Mucosa of stomach (tissue), 1 donor: Measurements from ENCODE around the gene MAD1L1.

Source experiments
- H3K27me3 ChIP-seq: one replicate; pipeline ENCODE4 v1.7.0; 2013; ENCODE audit warnings: mild to moderate bottlenecking, low read length; ENCODE audit not compliant: control insufficient read depth, insufficient read depth
- H3K36me3 ChIP-seq: one replicate; pipeline ENCODE4 v1.7.0; 2013; ENCODE audit warnings: low read length; ENCODE audit not compliant: control insufficient read depth, insufficient read depth
- H3K4me1 ChIP-seq: one replicate; pipeline ENCODE4 v1.7.0; 2013; ENCODE audit warnings: mild to moderate bottlenecking, low read length; ENCODE audit not compliant: control insufficient read depth, insufficient read depth
- H3K4me3 ChIP-seq: one replicate; pipeline ENCODE4 v1.7.0; 2013; ENCODE audit warnings: low read length
- H3K9ac ChIP-seq: one replicate; pipeline ENCODE4 v1.7.0; 2013; ENCODE audit warnings: mild to moderate bottlenecking, low read length, moderate library complexity
- H3K9me3 ChIP-seq: one replicate; pipeline ENCODE4 v1.7.0; 2013; ENCODE audit warnings: mild to moderate bottlenecking, low read length, moderate library complexity; ENCODE audit not compliant: control insufficient read depth
- donor health status: Pancreatic carcinoma.

MAD1L1 gene

DNA sequence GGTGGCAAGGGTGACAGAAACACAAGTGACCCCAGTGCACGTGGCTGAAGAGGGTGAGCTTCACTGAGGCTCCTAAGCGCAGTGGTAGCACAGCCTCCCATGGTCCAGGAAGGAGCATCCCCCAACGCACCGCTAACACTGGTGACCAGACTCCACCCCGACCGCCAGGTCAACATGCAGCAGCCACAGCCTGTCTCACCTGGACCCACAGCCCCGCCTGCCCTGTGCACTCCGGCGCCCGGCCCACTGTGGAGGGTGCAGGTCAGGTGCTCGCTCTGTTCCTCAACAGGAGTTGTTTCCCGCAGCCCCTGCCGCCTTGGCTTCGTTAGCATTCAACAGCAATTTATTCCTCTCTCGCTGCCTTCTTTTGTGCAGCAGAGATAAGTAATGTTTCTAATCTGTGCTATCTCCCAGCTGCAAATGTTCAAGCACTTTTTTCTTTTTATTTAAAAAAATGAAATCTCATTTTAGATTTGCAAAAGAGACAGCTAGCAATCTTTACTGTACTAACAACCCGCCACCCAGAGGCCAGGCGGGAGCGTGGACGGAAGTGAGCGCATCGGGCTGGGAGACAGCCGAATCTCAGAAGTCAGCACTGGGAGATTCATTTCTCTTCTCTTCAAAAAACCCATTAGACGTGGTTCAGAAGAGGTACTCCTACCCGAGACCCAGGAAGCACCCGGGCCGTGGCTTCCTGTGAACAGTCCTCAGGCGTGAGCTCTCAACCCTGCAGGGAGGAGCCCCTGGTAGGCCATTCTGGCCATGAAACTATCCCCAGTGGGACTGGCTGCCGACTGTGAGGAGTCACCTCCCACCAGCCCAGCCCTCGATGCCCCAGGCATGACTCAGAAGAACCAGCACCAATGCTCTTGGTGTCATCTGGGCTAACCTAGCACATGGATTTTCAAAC is 133.4 kb downstream of the MAD1L1 start:
- no peaks in the 10 kb centered on the region for H3K36me3 ChIP-seq
- no peaks in the 10 kb centered on the region for H3K4me1 ChIP-seq
- no peaks in the 10 kb centered on the region for H3K9me3 ChIP-seq

DNA sequence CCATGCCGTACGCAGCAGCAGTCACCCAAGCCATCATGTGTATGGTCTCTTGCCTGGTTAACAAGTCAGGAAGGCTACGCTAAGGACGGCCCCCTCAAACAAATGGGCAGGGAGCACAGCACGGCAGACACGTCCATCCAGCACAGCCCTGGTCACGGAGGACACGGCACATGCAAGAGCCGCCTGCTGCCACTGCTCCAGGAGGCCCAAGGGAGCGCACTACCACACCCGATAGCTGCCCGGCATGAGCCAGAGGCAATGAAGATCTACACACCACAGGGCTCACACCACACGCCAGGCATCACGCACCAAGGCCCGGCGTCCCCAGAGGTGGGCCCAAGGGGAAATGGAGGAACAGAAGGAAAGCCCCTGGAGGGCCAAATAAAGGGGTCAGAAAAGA is 134.2 kb downstream of the MAD1L1 start:
- Histone ChIP-seq H3K27me3 (no peaks in the 10 kb centered on the region), H3K9me3 (no peaks in the 10 kb centered on the region), H3K4me1 (no peaks in the 10 kb centered on the region), H3K36me3 (no peaks in the 10 kb centered on the region), H3K9ac (no peak overlapping the region), H3K4me3 (no peak overlapping the region)

More for the DNA sequence above, 133.4 kb downstream of the MAD1L1 start:
- no peak overlapping the region for H3K9ac ChIP-seq
- no peaks in the 10 kb centered on the region for H3K27me3 ChIP-seq
- no peak overlapping the region for H3K4me3 ChIP-seq

DNA sequence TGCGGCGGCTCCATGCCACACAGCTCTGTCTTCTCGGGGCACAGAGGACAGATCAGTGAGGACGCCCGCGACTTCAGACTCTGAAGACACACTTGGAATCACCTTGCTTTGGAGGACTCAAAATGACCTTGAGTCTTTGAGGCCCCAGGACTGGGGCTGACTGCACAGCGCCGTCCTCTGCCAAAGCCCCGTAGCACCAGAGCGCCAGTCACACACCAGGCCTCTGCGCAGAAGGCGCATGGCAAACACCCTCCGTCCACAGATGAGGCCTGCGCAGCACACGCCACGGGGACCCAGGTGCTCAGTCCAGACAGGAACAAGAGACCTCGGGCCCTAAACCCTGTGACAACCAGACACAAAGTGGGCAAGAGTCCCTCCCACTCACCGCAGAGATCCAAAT is 134.7 kb downstream of the MAD1L1 start:
- Histone ChIP-seq H3K9me3 (no peaks in the 10 kb centered on the region), H3K36me3 (no peaks in the 10 kb centered on the region), H3K27me3 (no peaks in the 10 kb centered on the region), H3K4me1 (no peaks in the 10 kb centered on the region), H3K9ac (no peak overlapping the region), H3K4me3 (no peak overlapping the region)

DNA sequence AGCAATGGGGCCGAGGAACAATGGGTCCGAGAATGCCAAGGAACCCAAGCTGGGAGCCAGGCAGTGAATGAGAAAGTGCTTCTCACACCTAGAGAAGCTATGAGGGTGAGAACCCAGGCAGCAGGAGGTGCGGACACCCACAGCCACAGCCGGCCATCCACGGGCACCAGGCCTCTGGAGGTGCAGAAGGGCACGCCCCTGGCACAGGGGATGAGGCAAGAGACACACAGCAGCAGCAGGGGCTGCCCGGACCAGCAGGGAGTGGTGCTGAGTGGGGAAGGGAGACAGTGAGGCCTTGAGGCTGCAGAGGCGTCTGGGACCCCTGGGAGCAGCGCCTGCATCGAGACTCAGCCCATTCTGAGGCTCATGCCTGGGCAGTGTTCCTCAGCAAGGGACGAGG is 135.3 kb downstream of the MAD1L1 start:
- H3K4me1 ChIP-seq, result no peaks in the 10 kb centered on the region
- no peaks in the 10 kb centered on the region for H3K36me3 ChIP-seq
- H3K9me3 ChIP-seq, result no peaks in the 10 kb centered on the region
- H3K27me3 ChIP-seq, result no peaks in the 10 kb centered on the region
- H3K9ac ChIP-seq, result no peak overlapping the region
- H3K4me3 ChIP-seq, result no peak overlapping the region

DNA sequence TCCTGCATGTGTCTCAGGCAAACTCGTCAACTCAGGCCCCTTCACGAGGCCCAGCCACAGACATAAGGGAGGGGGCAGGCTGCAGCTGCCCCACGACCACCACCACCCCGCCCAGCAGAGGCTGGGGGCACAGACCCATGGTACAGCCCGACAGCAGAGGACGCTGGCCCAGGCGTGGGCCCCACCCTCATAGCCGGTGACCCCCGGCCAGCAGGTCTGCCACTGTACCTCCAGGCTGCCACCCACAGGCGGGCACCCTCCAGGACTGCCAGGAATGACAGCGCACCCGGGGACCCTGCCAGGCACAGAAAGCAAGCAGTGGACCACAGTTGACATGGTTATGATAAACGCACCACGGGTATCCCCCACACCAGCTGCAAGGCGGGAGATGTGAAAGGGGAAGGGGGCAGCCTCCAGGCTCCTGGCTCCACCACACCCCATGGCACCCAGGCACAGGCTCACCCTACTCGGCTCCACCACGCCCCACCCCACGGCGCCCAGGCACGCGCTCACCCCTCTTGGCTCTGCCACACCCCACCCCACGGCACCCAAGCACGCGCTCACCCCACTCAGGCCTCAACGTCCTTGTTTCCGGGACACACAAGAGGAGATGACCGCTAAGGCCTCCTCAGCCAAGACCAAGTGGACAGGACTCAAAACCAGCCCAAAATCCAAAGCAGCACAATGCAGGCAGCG is 135.9 kb downstream of the MAD1L1 start:
- no peak overlapping the region for H3K4me3 ChIP-seq
- no peaks in the 10 kb centered on the region for H3K27me3 ChIP-seq
- no peaks in the 10 kb centered on the region for H3K36me3 ChIP-seq
- H3K4me1 ChIP-seq, result no peaks in the 10 kb centered on the region
- no peak overlapping the region for H3K9ac ChIP-seq
- no peaks in the 10 kb centered on the region for H3K9me3 ChIP-seq

DNA sequence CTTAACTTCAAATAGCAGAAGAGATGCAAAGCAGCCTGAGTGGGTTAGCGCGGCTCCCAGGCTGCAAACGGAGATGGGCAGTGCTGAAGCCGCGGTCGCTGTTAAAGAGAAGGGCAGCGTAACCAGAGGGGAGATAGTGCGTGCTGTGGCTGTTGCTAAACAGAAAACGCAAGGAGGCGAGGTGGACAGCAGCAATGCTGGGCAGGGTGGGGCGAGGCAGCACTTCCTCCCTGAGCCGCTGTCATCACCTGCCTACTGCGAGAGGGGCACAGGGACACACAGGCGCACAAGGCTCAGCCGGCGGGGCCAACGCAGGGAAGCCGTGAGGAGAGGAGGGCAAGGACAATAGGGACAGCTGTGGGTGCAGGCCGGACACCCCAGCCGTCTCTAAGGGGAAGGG is 137.3 kb downstream of the MAD1L1 start:
- Histone ChIP-seq H3K4me1 (no peaks in the 10 kb centered on the region), H3K36me3 (no peaks in the 10 kb centered on the region), H3K9me3 (no peaks in the 10 kb centered on the region)

DNA sequence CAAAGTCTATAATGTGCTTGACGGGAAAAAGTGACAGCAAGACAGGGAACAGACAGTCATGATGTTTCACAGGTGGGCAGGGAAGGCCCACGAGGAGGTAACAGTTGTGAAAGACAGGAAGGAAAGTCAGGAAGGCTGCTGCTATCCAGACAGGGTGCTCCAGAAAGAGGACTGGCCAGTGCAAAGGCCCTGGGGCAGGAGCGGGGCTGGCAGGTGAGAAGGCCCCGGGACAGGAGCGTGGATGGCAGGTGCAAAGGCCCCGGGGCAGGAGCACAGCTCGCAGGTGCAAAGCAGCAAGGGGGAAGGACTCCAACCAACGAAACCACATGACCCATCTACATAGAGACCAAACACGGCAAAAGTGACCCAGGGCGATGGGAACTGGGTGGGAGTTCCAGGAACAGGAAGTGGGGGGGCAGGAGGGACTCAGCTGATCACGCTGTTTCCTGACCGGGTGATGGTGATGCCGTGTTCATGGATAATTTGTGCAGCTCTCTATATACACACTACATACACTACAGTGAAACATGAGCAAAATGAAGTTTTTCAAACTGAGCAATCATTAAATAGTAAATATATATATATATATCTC is 138.2 kb downstream of the MAD1L1 start:
- H3K27me3 ChIP-seq, result no peaks in the 10 kb centered on the region
- no peak overlapping the region for H3K4me3 ChIP-seq
- H3K4me1 ChIP-seq, result no peaks in the 10 kb centered on the region
- no peak overlapping the region for H3K9ac ChIP-seq
- no peaks in the 10 kb centered on the region for H3K9me3 ChIP-seq
- H3K36me3 ChIP-seq, result no peaks in the 10 kb centered on the region

More for the DNA sequence above, 137.3 kb downstream of the MAD1L1 start:
- Histone ChIP-seq H3K9ac (no peak overlapping the region), H3K27me3 (no peaks in the 10 kb centered on the region), H3K4me3 (no peak overlapping the region)

DNA sequence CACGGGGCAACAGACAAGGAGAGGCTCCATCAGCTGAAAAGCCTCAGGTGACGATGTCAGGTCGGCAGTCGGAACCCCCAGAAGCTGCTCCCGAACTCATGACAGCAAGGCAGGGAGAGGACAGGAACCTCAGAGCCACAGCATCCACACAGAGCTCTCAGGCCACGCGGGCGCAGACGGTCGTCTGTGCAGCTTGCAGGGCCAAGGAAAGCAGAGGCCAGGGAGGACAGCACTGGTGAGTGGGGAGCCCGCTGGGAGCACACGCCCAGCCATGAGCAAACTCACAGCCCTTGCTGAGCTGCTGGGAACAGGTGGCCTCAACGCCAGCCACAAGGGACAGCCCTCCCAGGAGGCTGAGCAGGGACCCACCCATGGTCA is 138.9 kb downstream of the MAD1L1 start:
- H3K4me3 ChIP-seq, result no peak overlapping the region
- H3K4me1 ChIP-seq, result no peaks in the 10 kb centered on the region
- no peak overlapping the region for H3K9ac ChIP-seq
- H3K36me3 ChIP-seq, result no peaks in the 10 kb centered on the region
- H3K9me3 ChIP-seq, result no peaks in the 10 kb centered on the region
- H3K27me3 ChIP-seq, result no peaks in the 10 kb centered on the region

DNA sequence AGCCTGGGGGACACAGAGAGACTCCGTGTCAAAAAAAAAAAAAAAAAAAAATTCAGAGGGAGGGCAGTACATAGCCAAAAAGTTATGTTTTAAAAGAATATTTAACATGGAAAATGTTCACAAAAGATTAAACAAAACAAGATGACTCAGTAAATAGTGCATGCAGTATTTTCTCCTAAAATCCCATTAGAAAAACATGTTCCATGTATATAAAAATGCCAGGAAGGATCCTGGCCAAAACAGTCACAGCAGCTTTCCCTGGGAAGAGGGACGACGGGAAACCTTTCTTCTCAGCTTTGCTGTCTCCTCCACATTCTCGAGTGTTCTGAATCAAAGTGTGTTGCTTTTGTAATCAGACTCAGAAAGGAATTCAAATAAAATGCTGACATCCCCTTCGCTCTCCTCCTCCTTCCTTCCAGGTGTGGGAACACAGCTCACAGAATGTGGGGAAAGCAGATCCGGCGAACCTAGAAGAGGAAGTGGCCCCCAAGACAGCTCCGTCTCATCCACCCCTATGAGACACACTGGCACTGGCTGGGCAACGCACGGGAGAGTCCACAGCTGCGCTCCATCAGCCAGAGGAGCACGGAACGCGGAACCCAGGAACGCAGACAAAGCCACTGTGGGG is 139.4 kb downstream of the MAD1L1 start:
- H3K27me3 ChIP-seq, result no peaks in the 10 kb centered on the region
- H3K9ac ChIP-seq, result no peak overlapping the region
- H3K9me3 ChIP-seq, result no peaks in the 10 kb centered on the region
- H3K36me3 ChIP-seq, result no peaks in the 10 kb centered on the region
- no peak overlapping the region for H3K4me3 ChIP-seq
- H3K4me1 ChIP-seq, result no peaks in the 10 kb centered on the region

DNA sequence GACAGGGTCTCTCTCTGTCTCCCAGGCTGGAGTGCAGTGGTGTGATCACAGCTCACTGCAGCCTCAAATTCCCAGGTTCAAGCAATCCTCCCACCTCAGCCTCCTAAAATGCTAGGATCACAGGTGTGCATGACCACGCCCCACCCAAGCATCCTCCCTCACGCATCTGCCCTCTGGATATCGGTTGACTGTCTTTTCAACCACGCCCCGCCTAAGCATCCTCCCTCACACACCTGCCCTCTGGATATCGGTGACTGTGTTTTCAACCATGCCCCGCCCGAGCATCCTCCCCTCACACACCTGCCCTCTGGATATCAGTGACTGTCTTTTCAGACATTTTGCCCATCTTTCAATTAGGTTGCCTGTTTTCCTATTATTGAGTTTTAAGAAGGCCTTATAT is 140.5 kb downstream of the MAD1L1 start:
- H3K27me3 ChIP-seq, result no peaks in the 10 kb centered on the region
- H3K9ac ChIP-seq, result no peak overlapping the region
- H3K4me1 ChIP-seq, result no peaks in the 10 kb centered on the region
- H3K36me3 ChIP-seq, result no peaks in the 10 kb centered on the region
- no peak overlapping the region for H3K4me3 ChIP-seq
- no peaks in the 10 kb centered on the region for H3K9me3 ChIP-seq

DNA sequence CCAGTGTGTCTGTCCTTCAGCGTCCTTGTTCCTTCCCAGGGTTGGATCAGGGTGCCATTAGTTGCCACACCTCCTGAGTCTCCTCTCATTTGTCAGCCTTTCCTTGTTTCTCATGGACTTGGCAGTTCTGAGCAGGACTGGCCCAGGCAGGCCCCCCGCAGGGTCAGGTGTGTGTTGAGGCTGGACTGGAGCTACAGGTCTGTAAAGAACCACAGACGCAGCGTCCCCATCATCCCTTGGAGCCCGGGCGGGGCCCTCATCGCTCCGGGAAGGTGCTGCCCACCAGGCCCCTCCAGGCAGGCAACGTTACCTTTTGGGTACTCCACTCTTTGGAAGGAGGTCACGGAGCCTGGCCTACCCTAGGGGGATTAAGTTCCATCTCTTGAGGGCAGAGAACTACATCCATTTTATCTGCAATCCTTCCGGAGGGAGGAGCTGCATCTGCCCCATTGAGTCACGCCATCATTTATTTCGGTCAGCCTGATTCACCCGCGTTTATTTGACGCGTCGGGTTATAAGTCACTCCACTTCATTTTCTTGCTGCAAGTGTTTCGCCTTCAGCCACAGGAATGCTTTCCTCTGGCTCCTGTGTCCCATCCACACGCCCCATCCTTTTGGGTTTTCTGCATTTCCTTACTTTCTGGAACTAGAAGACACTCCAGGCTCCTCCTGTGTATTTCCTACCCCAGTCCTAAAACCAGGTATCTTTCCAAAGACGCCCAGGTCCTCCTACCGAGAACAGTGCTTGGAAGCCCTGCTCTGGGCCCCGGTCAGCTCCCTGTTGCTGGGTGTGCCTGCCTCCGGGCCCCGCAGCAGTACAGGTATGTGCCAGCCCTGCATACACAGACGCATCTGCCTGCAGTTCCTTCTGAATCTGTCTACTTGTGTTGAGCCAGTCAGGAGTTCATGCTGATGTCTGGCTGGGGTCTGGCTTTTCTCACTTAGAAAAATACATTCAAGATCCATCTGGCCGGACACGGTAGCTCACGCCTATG is 141.9 kb downstream of the MAD1L1 start:
- Histone ChIP-seq H3K9ac (no peak overlapping the region), H3K4me3 (no peak overlapping the region), H3K36me3 (no peaks in the 10 kb centered on the region), H3K4me1 (no peaks in the 10 kb centered on the region), H3K9me3 (no peaks in the 10 kb centered on the region), H3K27me3 (no peaks in the 10 kb centered on the region)
